Breast epithelium (tissue), 3 donors: ENCODE results near the gene TM9SF2.

Experiments
- CTCF ChIP-seq, 3 donors: fragments of 450-650 bp; IDR thresholded peaks; one replicate each; pipeline ENCODE4 v1.5.1; 2016 to 2017; ENCODE audit warnings: antibody characterized with exemption in 3 of 3, mild to moderate bottlenecking in 3 of 3, moderate library complexity in 3 of 3
- POLR2AphosphoS5 ChIP-seq, 3 donors: sonication (generic); formaldehyde crosslinking; IDR thresholded peaks; one replicate each; pipeline ENCODE4 v1.6.1; 2017; ENCODE audit warnings: antibody characterized with exemption in 3 of 3

- TF ChIP-seq CTCF (IDR thresholded peaks at IDR 0.05) (no peak), POLR2AphosphoS5 (IDR thresholded peaks at IDR 0.05) (no peak)
Observed at GRCh38 chr13:99465454-99465853, 35.8 kb upstream of the TM9SF2 start.
